Measurements from ENCODE around the gene THOC7. TPM values are rescaled to one million over a fixed set of nuclear protein-coding genes. Genes with fewer than 3 reads are reported as not detected.

Gene THOC7
- total RNA-seq, 1 experiment from 2014 or later, result 67.3 TPM

DNA sequence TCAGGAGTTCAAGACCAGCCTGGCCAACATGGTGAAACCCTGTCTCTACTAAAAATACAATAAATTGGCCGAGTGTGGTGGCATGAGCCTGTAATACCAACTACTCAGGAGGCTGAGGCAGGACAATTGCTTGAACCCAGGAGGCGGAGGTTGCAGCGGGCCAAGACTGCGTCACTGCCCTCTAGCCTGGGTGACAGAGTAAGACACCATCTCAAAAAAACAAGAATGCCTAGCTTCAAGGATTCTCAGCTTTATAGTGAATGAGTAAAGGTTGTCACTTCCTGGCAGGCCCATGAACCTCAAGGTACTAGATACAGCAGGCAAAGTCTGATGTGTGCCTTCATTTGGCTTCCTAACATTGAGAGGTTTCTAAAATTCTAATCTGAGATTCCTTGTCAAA lies 14.4 kb downstream of the THOC7 start:
- no peaks in the 10 kb centered on the region for H4K20me1 ChIP-seq (ENCODE audit: insufficient read depth)
- H3K4me2 ChIP-seq (ENCODE audit: low read length), result peak overlapping the region; percentile 15; the same call in 1 of the 2 replicates
- H3K79me2 ChIP-seq (ENCODE audit: insufficient read depth, low read length), result peaks cover 72% of the 10 kb centered on the region
- no peaks in the 10 kb centered on the region for H3K9me2 ChIP-seq (ENCODE audit: insufficient read depth)
- no TSS peak for BruUV-seq (replicated peaks)
- RAD21 ChIA-PET (ENCODE audit: low non-redundant PET in 1 of 2, low total read pairs in 2 of 2, uncharacterized antibody in 2 of 2, unreplicated experiment in 2 of 2), result no interaction called here
- H3K9ac ChIP-seq (ENCODE audit: low read length), result no peak overlapping the region
- intact Hi-C loops (cut with micrococcal nuclease), result no loop called here
- no peaks in the 10 kb centered on the region for H3K27me3 ChIP-seq (ENCODE audit: insufficient read depth, low read length)
- H3K4me3 ChIP-seq (replicated peaks in 1 of 2; ENCODE audit: low read depth in 1 of 2, low read length in 2 of 2), result no peak overlapping the region
- no peak overlapping the region for H2AFZ ChIP-seq (ENCODE audit: low read depth, low read length, poor library complexity, severe bottlenecking)
- no peak for DNase-seq (ENCODE audit: low read depth, low spot score)
- TF ChIP-seq ZBTB33 (IDR thresholded peaks at IDR 0.05; ENCODE audit: extremely low read depth, insufficient replicate concordance, low read length), result no peak
- TF ChIP-seq CTCF (IDR thresholded peaks at IDR 0.05 in 2 of 3, conservative IDR thresholded peaks at IDR 0.05 in 1 of 3; ENCODE audit: borderline replicate concordance in 1 of 3, insufficient read depth in 1 of 3, low read depth in 2 of 3, low read length in 2 of 3), result no peak
- TF ChIP-seq ZNF274 (IDR thresholded peaks at IDR 0.05; ENCODE audit: low read depth, low read length), result no peak
- TF ChIP-seq EGR1 (IDR thresholded peaks at IDR 0.05; ENCODE audit: low read depth), result no peak
- no peak for TF ChIP-seq RAD21 (IDR thresholded peaks at IDR 0.05; ENCODE audit: low read depth)
- no peak for TF ChIP-seq REST (IDR thresholded peaks at IDR 0.05; ENCODE audit: low read depth)
- no peak for TF ChIP-seq EZH2 (IDR thresholded peaks at IDR 0.05)
- no peak for TF ChIP-seq FOSL1 (IDR thresholded peaks at IDR 0.05; ENCODE audit: low read depth)
- no peak for TF ChIP-seq YY1 (IDR thresholded peaks at IDR 0.05; ENCODE audit: extremely low read depth, insufficient replicate concordance, low read depth, low read length)
- no peak for TF ChIP-seq POLR2A (IDR thresholded peaks at IDR 0.05; ENCODE audit: borderline replicate concordance, extremely low read depth, insufficient read depth, insufficient read length)
- no peak overlapping the region for H3K27ac ChIP-seq (ENCODE audit: low read depth, low read length)
- ATAC-seq, result peak; percentile 60
- H3K9me3 ChIP-seq (ENCODE audit: control insufficient read depth in 1 of 2, insufficient read depth in 1 of 2, low read depth in 1 of 2, low read length in 2 of 2), result no peaks in the 10 kb centered on the region
- peaks cover 7 to 36% of the 10 kb centered on the region in 2 experiments for H3K4me1 ChIP-seq (ENCODE audit: control insufficient read depth in 1 of 2, insufficient read depth in 2 of 2, low read length in 2 of 2)
- H3K36me3 ChIP-seq (ENCODE audit: control insufficient read depth in 1 of 2, insufficient read depth in 2 of 2, low read length in 2 of 2), result no peaks in the 10 kb centered on the region
- POLR2A ChIA-PET, result no interaction called here
- CTCF ChIA-PET, result no interaction called here

All from HCT116 (cell line).